Measurements from ENCODE around the gene ITFG1.

Gene ITFG1

GRCh38 chr16:47320546-47321310 is 140.1 kb downstream of the ITFG1 start:
- no peak for DNase-seq

- no peak for DNase-seq
Measured at GRCh38 chr16:47317465-47318240, 143.2 kb downstream of the ITFG1 start.

GRCh38 chr16:47316442-47317015 is 144.3 kb downstream of the ITFG1 start:
- DNase-seq, result no peak

GRCh38 chr16:47311738-47312505 is 148.9 kb downstream of the ITFG1 start:
- DNase-seq, result no peak

GRCh38 chr16:47310792-47311211 is 150.1 kb downstream of the ITFG1 start:
- no peak for DNase-seq

- DNase-seq, result no peak
Measured at GRCh38 chr16:47309581-47310312, 151.1 kb downstream of the ITFG1 start.

- DNase-seq, result no peak
Measured at GRCh38 chr16:47308601-47309000, 152.3 kb downstream of the ITFG1 start.

GRCh38 chr16:47304563-47304962 is 156.3 kb downstream of the ITFG1 start:
- no peak for DNase-seq

GRCh38 chr16:47299587-47299986 is 161.3 kb downstream of the ITFG1 start:
- DNase-seq, result no peak

GRCh38 chr16:47284999-47285398 is 175.9 kb downstream of the ITFG1 start:
- DNase-seq, result no peak

- no peak for DNase-seq
Measured at GRCh38 chr16:47278306-47278970, 182.4 kb downstream of the ITFG1 start.

- DNase-seq, result no peak
Measured at GRCh38 chr16:47276522-47276921, 184.3 kb downstream of the ITFG1 start.

GRCh38 chr16:47262938-47263337 is 197.9 kb downstream of the ITFG1 start:
- no peak for DNase-seq

GRCh38 chr16:47260503-47260902 is 200.4 kb downstream of the ITFG1 start:
- no peak for DNase-seq

GRCh38 chr16:47258874-47259461 is 201.9 kb downstream of the ITFG1 start:
- peak; percentile 17 for DNase-seq

- DNase-seq, result no peak
Measured at GRCh38 chr16:47254756-47255155, 206.1 kb downstream of the ITFG1 start.

- no peak for DNase-seq
Measured at GRCh38 chr16:47250983-47251382, 209.9 kb downstream of the ITFG1 start.

GRCh38 chr16:47247690-47248089 is 213.2 kb downstream of the ITFG1 start:
- DNase-seq, result no peak

- no peak for DNase-seq
Measured at GRCh38 chr16:47244206-47244605, 216.7 kb downstream of the ITFG1 start.

- DNase-seq, result no peak
Measured at GRCh38 chr16:47241061-47241460, 219.8 kb downstream of the ITFG1 start.

GRCh38 chr16:47236716-47237115 is 224.1 kb downstream of the ITFG1 start:
- no peak for DNase-seq

All from CD4-positive, alpha-beta T cell treated with Interleukin-10 for 1 hour (primary cell).